HG03060 (cell line): Measurements from ENCODE around the gene ZFC3H1.

Experiments
- ATAC-seq: cut with Tn5 transposase; IDR thresholded peaks from one replicate; pipeline ENCODE4 v1.9.1; 2021; ENCODE audit warnings: low read depth, moderate number of reproducible peaks; ENCODE audit not compliant: unreplicated experiment

ZFC3H1 gene

GRCh38 chr12:71682466-71682865, 18.8 kb upstream of the ZFC3H1 start:
- no peak for ATAC-seq

DNA sequence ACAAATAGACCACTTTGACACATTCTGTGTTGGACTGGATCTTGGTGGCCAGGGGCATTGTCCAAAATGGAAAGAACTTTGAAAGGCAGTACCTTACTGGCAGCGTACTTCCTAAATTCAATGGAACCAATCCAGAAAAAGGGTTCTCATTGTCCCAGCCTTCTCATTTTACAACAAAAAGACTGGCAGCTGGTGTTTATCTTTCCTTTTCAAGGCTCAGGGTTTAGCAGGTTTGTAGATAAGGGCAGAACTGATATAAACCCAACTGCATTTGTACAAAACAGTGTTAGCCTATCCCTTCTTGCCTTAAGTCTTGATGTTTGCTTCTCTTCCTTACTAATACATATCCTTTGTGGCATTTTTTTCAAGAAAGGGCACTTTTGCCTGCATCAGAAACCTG, 8.2 kb upstream of the ZFC3H1 start:
- no peak for ATAC-seq

DNA sequence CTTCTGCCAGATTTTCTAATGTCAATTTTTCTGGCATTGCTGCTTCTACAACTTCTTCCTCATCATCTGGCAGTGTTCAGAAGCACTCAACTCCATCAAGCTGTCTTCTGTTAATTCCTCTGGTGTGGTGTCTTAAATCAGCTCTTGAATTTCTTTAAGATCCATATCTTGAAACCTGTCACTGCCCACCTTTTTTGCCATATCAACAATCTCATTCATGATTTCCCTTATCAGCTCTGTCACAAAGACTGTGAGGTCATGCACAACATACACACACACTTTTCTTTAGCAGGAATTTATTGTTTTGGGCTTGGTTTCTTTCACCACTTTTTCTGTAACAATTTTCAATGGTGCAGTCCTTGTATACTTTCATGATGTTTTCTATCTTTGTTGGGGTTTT, 7.7 kb upstream of the ZFC3H1 start:
- no peak for ATAC-seq

DNA sequence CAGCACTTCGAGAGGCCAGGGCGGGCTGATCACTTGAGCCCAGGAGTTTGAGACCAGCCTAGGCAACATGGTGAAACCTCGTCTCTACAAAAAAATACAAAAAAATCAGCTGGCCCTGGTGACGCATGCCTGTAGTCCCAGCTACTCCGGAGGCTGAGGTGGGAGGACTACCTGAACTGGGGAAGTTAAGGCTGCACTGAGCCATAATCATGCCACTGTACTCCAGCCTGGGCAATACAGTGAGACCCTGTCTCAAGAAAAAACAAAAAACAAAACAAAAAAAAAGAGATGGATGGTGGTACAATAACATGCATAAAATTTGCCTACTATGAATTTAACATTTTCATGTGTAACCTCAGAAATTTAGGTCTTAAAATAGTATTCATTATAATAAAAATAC, 2.6 kb upstream of the ZFC3H1 start:
- ATAC-seq, result no peak

DNA sequence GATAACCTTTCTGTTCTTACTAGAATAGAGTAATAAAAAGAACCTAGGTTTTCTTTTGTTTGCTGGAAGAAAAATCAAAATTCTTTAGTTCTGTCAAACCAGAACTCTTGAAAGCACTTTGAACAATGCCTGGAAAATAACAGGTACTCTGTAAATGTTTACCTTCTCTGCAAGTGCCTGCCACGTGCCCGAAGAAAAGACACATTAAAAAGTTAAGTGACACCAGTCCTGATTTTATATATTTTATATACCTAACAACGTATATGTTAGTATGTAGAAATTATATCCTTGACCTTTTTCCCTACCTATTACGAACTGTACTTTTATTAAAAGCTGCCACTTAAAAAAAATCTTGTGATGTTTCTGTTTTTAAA, 1.4 kb upstream of the ZFC3H1 start:
- ATAC-seq, result no peak

DNA sequence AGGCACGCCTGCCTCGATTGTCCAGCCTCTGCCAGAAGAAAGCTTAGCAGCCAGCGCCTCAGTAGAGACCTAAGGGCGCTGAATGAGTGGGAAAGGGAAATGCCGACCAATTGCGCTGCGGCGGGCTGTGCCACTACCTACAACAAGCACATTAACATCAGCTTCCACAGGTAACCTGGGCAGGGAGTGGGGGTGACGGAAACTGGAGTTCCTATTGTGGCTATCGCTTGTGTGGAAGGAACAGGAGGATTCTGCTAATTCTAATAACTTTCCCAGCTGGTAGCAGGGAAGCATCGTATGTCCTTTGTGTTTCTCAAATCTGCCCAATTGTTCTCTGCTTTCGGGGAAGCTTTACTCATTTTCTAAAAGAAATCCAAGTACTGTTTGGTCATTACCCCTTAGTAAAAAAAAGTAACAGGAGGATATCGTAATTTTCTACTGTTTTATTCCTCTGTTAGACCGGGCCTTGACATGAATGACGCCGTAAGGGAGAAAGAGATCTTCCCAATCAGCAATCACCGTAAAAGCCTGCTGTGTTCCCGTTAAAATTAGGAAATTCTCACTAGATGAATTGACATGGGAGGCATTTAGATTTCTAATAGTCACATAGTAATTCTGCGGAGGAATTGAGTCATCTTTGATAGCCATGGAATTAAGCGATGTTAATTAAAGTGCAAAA, 902 bp upstream of the ZFC3H1 start:
- no peak for ATAC-seq

DNA sequence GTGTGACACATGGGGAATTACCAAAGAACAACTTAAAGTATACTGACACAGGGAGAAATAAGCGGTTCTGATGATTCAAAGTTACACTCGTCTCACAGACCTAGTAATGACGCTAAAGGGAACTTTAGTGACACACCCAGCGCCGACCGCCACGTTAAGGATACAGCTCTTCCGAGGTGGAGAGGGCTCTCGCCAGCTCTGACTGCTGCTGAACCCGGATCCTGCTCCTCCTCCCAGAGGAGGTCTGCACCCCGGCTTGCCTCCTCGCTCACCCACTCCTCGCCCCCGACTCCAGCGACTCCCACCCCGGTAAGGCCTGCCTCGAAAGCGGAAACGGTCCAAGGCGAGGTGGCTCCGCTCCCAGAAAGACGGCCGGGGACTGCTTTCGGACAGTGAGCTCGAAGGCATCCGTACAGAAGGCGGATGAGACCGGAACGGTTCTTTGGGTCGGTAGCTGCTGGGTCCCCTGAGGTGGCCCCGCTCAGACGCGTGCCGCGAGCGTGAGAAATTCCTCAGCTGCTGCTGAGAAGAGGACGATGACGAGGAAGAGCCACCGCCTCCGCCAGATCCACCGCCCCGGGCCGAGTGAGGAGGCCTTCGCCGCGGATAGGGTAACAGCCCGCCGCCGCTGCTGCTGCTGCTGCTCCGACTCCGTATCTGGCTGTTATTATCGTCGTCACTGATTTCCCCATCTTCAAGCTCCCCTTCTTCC, 643 bp downstream of the ZFC3H1 start:
- ATAC-seq, result peak; percentile 16

- no peak for ATAC-seq
Observed at GRCh38 chr12:71661977-71662530, 1.6 kb downstream of the ZFC3H1 start.

DNA sequence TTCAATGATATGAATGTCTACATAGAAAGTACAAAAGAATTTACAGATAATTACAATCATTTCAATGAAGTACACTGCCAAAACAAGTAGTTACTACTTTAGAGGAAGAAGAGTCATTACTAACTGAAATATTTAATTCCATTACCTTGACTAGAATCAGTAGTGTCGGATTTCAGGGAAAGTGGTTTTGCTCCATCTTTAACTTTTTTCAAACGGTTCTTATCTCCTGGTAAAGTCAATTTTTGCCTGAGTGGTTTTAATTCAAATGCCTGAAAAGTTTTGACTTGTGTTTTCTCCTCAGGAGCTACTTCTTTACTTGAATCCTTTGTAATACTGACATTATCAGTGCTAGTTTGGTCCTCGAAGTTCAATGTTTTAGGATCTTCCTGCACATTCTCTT, 6.9 kb downstream of the ZFC3H1 start:
- no peak for ATAC-seq

DNA sequence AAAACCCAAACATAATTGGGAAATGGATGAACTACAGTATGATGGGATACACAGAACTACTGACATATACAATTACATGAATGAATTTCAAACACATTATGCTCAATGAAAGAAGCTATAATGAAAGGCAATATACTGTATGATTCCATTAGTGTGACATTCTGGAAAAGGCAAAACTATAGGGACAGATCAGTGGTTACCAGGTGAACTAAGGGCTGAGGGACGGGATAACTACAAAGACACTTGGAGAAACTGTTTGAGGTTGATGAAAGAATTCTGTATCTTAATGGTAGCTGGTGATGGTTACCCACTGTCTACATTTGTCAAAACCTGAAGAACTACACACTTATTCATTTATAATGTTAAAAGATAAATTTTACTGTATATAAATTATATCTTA, 7.7 kb downstream of the ZFC3H1 start:
- ATAC-seq, result no peak

DNA sequence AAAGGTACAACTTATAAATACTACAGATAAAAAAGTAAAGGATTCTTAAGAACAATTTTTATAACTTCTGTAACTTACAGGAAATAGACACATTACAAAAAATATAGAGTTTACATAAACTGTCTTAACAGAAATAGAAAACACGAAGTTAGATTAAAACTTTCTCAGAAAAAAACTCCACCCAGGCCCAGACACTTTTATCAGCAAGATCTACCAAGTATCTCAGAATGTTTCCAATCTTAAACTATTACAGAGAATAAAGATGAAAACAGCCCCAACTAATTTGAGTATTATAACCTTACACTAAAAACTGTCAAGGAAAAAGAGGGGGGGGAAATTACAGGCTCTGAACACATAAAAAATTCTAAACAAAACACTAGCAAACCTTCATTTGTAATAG, 8.2 kb downstream of the ZFC3H1 start:
- ATAC-seq, result no peak

- ATAC-seq, result no peak
Observed at GRCh38 chr12:71654200-71654599, 9.4 kb downstream of the ZFC3H1 start.

- no peak for ATAC-seq
Observed at GRCh38 chr12:71653137-71653536, 10.5 kb downstream of the ZFC3H1 start.

DNA sequence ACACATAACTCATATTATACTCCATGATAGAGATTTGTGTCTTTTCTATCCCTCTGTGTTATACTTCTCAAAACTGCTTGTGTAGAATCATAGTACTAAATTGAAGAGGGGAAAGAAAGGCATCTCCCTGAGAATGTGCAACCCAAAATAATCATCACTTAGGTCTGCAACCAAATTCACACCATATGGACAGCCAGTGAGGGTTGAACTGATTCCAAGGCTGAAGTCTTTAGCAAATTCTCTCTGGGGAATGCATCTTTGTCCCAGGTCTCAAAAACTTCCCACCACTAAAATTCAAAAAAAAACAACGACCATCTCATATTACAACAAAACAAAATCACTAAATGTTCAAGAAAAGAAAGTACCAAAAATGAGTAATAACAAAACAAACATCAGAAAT, 11.0 kb downstream of the ZFC3H1 start:
- no peak for ATAC-seq

DNA sequence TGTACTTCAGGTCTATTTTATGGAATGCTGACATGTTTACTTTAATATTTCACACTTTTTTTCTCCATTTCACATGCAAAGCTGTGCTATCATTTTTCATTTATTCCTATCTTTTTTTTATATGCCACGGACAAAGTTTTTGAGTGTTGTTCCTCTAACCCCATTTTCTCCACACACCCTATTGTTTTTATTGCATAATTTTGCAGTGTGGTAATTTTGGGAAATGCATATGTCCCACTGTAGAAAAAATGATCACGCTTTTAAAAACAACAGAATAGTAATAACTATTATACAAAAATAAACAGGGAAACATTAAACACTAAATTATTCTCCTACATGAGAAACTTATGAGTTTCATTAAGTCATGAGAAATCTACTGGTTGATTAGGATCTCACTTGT, 14.2 kb downstream of the ZFC3H1 start:
- no peak for ATAC-seq

DNA sequence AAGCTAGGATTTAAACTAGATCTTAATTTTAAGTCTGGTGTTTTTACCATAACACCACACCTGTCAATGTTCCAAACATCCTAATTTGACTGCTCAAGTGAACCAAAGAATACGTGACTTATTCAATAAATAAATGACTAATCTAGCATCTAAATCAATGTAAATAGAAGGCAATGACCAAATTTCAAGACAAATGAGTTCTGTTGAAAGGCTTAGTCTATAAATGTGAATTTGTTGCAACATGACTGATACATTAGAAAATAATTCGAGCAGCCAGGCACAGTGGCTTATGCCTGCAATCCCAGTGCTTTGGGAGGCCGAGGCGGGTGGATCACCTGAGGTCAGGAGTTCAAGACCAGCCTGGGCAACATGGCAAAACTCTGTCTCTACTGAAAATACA, 15.1 kb downstream of the ZFC3H1 start:
- no peak for ATAC-seq

- no peak for ATAC-seq
Observed at GRCh38 chr12:71646512-71646911, 17.1 kb downstream of the ZFC3H1 start.

DNA sequence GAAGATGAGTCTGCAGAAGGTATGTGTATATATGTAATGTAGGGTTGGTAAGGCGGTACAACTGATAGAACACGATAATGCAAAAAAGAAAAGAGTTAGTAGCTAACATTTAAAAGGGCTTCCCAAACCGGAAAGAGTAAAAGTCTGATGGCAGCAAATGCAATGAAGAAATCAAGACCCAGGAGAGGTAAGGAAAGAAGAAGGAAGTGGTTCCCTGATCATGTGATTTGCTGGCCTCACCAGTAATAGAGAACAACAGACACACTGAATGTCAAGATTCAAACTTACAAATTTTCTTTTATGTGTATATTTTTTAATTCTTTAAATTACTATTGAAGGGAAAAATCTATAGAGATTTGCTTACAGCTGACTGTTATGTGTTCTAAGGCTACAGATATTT, 18.4 kb downstream of the ZFC3H1 start:
- no peak for ATAC-seq

- peak; percentile 43 for ATAC-seq
Observed at GRCh38 chr12:71642264-71642663, 21.4 kb downstream of the ZFC3H1 start.

DNA sequence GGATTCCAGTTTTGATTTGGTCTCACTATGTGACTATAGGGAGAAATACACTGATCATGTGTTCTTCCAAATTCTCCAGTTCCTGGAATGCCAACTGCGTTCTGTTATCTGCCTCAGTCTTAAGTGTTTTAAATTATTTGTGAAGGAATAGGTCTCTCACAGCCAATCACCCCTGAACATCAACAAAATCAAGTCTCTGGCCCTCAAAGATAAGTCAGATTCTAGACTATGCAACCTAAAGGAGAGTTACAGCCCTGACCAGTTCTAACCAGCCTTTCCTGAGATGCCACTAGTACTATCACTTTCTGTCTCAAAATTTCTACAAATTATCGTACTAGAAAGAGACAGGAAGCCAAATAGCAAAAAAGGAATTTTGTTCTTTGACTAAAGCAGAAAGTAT, 22.3 kb downstream of the ZFC3H1 start:
- ATAC-seq, result no peak

- no peak for ATAC-seq
Observed at GRCh38 chr12:71640316-71640715, 23.3 kb downstream of the ZFC3H1 start.

GRCh38 chr12:71639341-71639760, 24.3 kb downstream of the ZFC3H1 start:
- ATAC-seq, result no peak
